HEK293 (cell line): ENCODE data around the gene KCTD19.

Source experiments
- CTCF ChIA-PET: fragments of 350-600 bp; formaldehyde crosslinking; extraction: SDS; loops from one replicate; lab custom pipeline; 2021; ENCODE audit warnings: antibody characterized with exemption; lab: Yijun Ruan, JAX
- POLR2A ChIA-PET: fragments of 300-600 bp; formaldehyde crosslinking; extraction: SDS; loops from one replicate; lab custom pipeline; 2020; ENCODE audit warnings: antibody characterized with exemption, inconsistent platforms; lab: Yijun Ruan, JAX
- H3K27ac ChIP-seq: fragments of 200-500 bp; sonication (Bioruptor generic); 2 replicates; pipeline ENCODE4 v1.5.1; 2014; ENCODE audit warnings: low read depth, low read length, control low read depth, inconsistent platforms; ENCODE audit errors: extremely low read depth
- H3K36me3 ChIP-seq, 2 experiments: fragments of 200-500 bp in 1 of 2; sonication (Bioruptor generic) in 1 of 2; 1 replicate in 1 of 2; 2 replicates in 1 of 2; pipeline ENCODE4 v1.5.1; 2014 to 2017; ENCODE audit warnings: inconsistent platforms in 2 of 2, low read length in 2 of 2; ENCODE audit not compliant: control insufficient read depth in 2 of 2, insufficient read depth in 1 of 2
- H3K4me1 ChIP-seq: fragments of 200-500 bp; sonication (Bioruptor generic); 2 replicates; pipeline ENCODE4 v1.5.1; 2014; ENCODE audit warnings: mild to moderate bottlenecking, low read length, inconsistent platforms; ENCODE audit not compliant: control insufficient read depth, insufficient read depth
- H3K4me3 ChIP-seq: 2 replicates; pipeline ENCODE4 v1.5.1; 2011; ENCODE audit warnings: low read depth, mild to moderate bottlenecking, control low read depth, low read length, moderate library complexity
- H3K9me3 ChIP-seq: fragments of 200-500 bp; sonication (Bioruptor generic); 2 replicates; pipeline ENCODE4 v1.5.1; 2014; ENCODE audit warnings: low read depth, low read length, inconsistent platforms; ENCODE audit not compliant: control insufficient read depth, insufficient read depth
- CTCF ChIP-seq: fragments of 450-650 bp; formaldehyde crosslinking; IDR thresholded peaks from 2 replicates; pipeline ENCODE4 v1.5.1; 2016; ENCODE audit warnings: missing biosample characterization, missing genetic modification characterization
- ELK4 ChIP-seq: IDR thresholded peaks from 2 replicates; pipeline ENCODE4 v1.6.1; 2011; ENCODE audit warnings: mild to moderate bottlenecking, low read depth, low read length, borderline replicate concordance
- HOXD13 ChIP-seq: sonication (generic); formaldehyde crosslinking; IDR thresholded peaks from 2 replicates; pipeline ENCODE4 v1.8.0; 2022; ENCODE audit warnings: missing genetic modification reagents, borderline replicate concordance
- SP2 ChIP-seq: fragments of 450-650 bp; formaldehyde crosslinking; IDR thresholded peaks from 2 replicates; pipeline ENCODE4 v1.5.1; 2016; ENCODE audit warnings: missing biosample characterization, missing genetic modification characterization
- SP7 ChIP-seq: fragments of 450-650 bp; formaldehyde crosslinking; IDR thresholded peaks from 2 replicates; pipeline ENCODE4 v1.5.1; 2016; ENCODE audit warnings: missing biosample characterization, missing genetic modification characterization
- YY1 ChIP-seq: fragments of 450-650 bp; formaldehyde crosslinking; IDR thresholded peaks from 2 replicates; pipeline ENCODE4 v1.5.1; 2018; ENCODE audit warnings: missing biosample characterization, missing genetic modification characterization
- YY2 ChIP-seq: fragments of 450-650 bp; formaldehyde crosslinking; IDR thresholded peaks from 2 replicates; pipeline ENCODE4 v1.5.1; 2016; ENCODE audit warnings: missing biosample characterization, missing genetic modification characterization
- ZBTB49 ChIP-seq: fragments of 450-650 bp; formaldehyde crosslinking; IDR thresholded peaks from 2 replicates; pipeline ENCODE4 v1.5.1; 2016; ENCODE audit warnings: missing biosample characterization, missing genetic modification characterization, low read depth
- ZNF146 ChIP-seq: fragments of 450-650 bp; formaldehyde crosslinking; IDR thresholded peaks from 2 replicates; pipeline ENCODE4 v1.5.1; 2016; ENCODE audit warnings: missing biosample characterization, missing genetic modification characterization
- ZNF248 ChIP-seq: fragments of 450-650 bp; formaldehyde crosslinking; IDR thresholded peaks from 2 replicates; pipeline ENCODE4 v1.5.1; 2017; ENCODE audit warnings: missing biosample characterization, missing genetic modification characterization
- ZNF510 ChIP-seq: fragments of 450-650 bp; formaldehyde crosslinking; IDR thresholded peaks from 2 replicates; pipeline ENCODE4 v1.5.1; 2018; ENCODE audit warnings: mild to moderate bottlenecking, missing genetic modification characterization, missing biosample characterization; ENCODE audit not compliant: insufficient replicate concordance
- ZNF521 ChIP-seq: fragments of 450-650 bp; formaldehyde crosslinking; IDR thresholded peaks from 2 replicates; pipeline ENCODE4 v1.5.1; 2017; ENCODE audit warnings: missing biosample characterization, mild to moderate bottlenecking, missing genetic modification characterization
- ZNF544 ChIP-seq: fragments of 450-650 bp; formaldehyde crosslinking; IDR thresholded peaks from 2 replicates; pipeline ENCODE4 v1.5.0; 2017; ENCODE audit warnings: missing biosample characterization, missing genetic modification characterization
- ZNF830 ChIP-seq: fragments of 450-650 bp; IDR thresholded peaks from 2 replicates; pipeline ENCODE4 v1.5.0; 2018; ENCODE audit warnings: missing biosample characterization, missing genetic modification characterization, low read depth, mild to moderate bottlenecking, moderate library complexity
- TF ChIP-seq, protein P1 (sequence below): fragments of 450-650 bp; formaldehyde crosslinking; IDR thresholded peaks from 2 replicates; pipeline ENCODE4 v1.5.1; 2017; ENCODE audit warnings: missing biosample characterization, missing genetic modification characterization
- TF ChIP-seq, protein P2 (sequence below): fragments of 450-650 bp; formaldehyde crosslinking; IDR thresholded peaks from 2 replicates; pipeline ENCODE4 v1.5.1; 2016; ENCODE audit warnings: missing biosample characterization, missing genetic modification characterization
- TF ChIP-seq, protein P3 (sequence below): fragments of 450-650 bp; formaldehyde crosslinking; IDR thresholded peaks from 2 replicates; pipeline ENCODE4 v1.5.1; 2017; ENCODE audit warnings: missing biosample characterization, missing genetic modification characterization
- TF ChIP-seq, protein P4 (sequence below): fragments of 450-650 bp; formaldehyde crosslinking; IDR thresholded peaks from 2 replicates; pipeline ENCODE4 v1.5.1; 2016; ENCODE audit warnings: missing biosample characterization, missing genetic modification characterization

The KCTD19 gene

DNA sequence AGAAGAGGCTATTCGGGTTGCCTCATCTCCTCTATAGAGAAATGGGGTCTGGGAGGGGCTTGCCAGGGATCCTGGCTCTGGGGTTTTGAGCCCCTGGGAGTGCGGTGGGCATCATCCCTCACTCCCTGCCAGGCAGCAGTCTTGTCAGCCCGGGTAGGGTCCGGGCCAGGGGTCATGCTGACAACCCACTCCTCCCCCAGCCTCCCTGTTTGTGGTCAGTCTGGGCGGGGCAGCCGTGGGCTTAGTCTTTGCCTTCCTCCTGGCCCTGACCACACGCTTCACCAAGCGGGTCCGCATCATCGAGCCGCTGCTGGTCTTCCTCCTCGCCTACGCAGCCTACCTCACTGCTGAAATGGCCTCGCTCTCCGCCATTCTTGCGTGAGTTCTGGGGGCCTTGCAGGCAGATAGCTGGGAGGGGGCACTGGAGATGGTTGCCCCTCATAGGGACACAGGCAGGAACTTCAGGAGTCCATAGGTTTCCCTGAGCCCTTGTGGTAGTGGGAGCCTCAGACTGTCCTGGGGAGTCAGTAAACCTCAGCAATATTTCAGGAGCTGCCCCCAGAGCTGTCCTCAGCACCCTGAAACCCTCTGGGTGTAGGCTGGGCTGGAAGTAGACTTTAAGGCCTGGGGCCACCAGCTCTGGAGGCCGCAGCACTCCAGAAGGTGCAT lies 70.9 kb downstream of the KCTD19 start:
- TF ChIP-seq, protein P1, sequence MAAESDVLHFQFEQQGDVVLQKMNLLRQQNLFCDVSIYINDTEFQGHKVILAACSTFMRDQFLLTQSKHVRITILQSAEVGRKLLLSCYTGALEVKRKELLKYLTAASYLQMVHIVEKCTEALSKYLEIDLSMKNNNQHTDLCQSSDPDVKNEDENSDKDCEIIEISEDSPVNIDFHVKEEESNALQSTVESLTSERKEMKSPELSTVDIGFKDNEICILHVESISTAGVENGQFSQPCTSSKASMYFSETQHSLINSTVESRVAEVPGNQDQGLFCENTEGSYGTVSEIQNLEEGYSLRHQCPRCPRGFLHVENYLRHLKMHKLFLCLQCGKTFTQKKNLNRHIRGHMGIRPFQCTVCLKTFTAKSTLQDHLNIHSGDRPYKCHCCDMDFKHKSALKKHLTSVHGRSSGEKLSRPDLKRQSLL (tag by site-specific recombination): no peak
- no peak for TF ChIP-seq ZNF248 (tag by site-specific recombination)
- no peak for TF ChIP-seq ELK4
- no peak for TF ChIP-seq CTCF (tag by site-specific recombination)
- TF ChIP-seq ZNF830 (tag by site-specific recombination): no peak
- no peak for TF ChIP-seq YY2
- TF ChIP-seq ZBTB49: no peak
- no peak for TF ChIP-seq HOXD13 (CRISPR knock-in tag)
- TF ChIP-seq, protein P2, sequence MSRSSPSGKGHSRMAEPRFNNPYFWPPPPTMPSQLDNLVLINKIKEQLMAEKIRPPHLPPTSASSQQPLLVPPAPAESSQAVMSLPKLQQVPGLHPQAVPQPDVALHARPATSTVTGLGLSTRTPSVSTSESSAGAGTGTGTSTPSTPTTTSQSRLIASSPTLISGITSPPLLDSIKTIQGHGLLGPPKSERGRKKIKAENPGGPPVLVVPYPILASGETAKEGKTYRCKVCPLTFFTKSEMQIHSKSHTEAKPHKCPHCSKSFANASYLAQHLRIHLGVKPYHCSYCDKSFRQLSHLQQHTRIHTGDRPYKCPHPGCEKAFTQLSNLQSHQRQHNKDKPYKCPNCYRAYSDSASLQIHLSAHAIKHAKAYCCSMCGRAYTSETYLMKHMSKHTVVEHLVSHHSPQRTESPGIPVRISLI (tag by site-specific recombination): no peak
- no peak for TF ChIP-seq SP7
- no peak for TF ChIP-seq ZNF510 (tag by site-specific recombination)
- no peaks in the 10 kb centered on the region for H3K9me3 ChIP-seq
- H3K4me1 ChIP-seq: no peaks in the 10 kb centered on the region
- no peak overlapping the region for H3K27ac ChIP-seq
- H3K4me3 ChIP-seq: no peak overlapping the region
- CTCF ChIA-PET: interaction anchor here (0.6 kb wide), 1 partner anchor 369 kb away, joined by 4 read pairs; no protein-coding TSS in a partner anchor
- H3K36me3 ChIP-seq: peaks cover 0 to 19% of the 10 kb centered on the region in 2 experiments; a peak in 1 of 3 replicates
- POLR2A ChIA-PET: no interaction called here

- Histone ChIP-seq H3K9me3 (no peaks in the 10 kb centered on the region), H3K27ac (no peak overlapping the region), H3K36me3 (peaks cover 0 to 19% of the 10 kb centered on the region in 2 experiments; a peak in 1 of 3 replicates), H3K4me1 (no peaks in the 10 kb centered on the region), H3K4me3 (no peak overlapping the region)
- CTCF ChIA-PET: interaction anchor here (0.6 kb wide), 1 partner anchor 370 kb away, joined by 4 read pairs; no protein-coding TSS in a partner anchor
- TF ChIP-seq SP2 (tag by site-specific recombination) (no peak), ZNF146 (tag by site-specific recombination) (no peak), YY1 (tag by site-specific recombination) (no peak), ZNF521 (tag by site-specific recombination) (no peak), ZNF544 (tag by site-specific recombination) (no peak)
- TF ChIP-seq, protein P3, sequence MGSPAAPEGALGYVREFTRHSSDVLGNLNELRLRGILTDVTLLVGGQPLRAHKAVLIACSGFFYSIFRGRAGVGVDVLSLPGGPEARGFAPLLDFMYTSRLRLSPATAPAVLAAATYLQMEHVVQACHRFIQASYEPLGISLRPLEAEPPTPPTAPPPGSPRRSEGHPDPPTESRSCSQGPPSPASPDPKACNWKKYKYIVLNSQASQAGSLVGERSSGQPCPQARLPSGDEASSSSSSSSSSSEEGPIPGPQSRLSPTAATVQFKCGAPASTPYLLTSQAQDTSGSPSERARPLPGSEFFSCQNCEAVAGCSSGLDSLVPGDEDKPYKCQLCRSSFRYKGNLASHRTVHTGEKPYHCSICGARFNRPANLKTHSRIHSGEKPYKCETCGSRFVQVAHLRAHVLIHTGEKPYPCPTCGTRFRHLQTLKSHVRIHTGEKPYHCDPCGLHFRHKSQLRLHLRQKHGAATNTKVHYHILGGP (tag by site-specific recombination): no peak
- TF ChIP-seq, protein P4, sequence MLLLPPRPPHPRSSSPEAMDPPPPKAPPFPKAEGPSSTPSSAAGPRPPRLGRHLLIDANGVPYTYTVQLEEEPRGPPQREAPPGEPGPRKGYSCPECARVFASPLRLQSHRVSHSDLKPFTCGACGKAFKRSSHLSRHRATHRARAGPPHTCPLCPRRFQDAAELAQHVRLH (tag by site-specific recombination): no peak
- POLR2A ChIA-PET: interaction anchor here (0.5 kb wide), 1 partner anchor 233 kb away, joined by 7 read pairs; no protein-coding TSS in a partner anchor
Measured at GRCh38 chr16:67254801-67255552, 71.6 kb downstream of the KCTD19 start.
